Progenitor cell of endocrine pancreas (in vitro differentiated cells): ENCODE results near the gene BEST1. TPM values are rescaled to one million over a fixed set of nuclear protein-coding genes. Genes with fewer than 3 reads are reported as not detected.

Source experiments
- DNase-seq: peaks from one replicate; pipeline ENCODE4 v3.0.0; 2021; ENCODE audit warnings: low spot score; ENCODE audit not compliant: unreplicated experiment
- H3K27ac Mint-ChIP-seq: 2 replicates; pipeline ENCODE4 v1.8.0; 2021; ENCODE audit warnings: mild to moderate bottlenecking, moderate library complexity, mixed read lengths
- H3K27me3 Mint-ChIP-seq: 2 replicates; pipeline ENCODE4 v1.8.0; 2021; ENCODE audit warnings: mixed read lengths
- H3K36me3 Mint-ChIP-seq: 2 replicates; pipeline ENCODE4 v1.8.0; 2022; ENCODE audit warnings: mixed read lengths; ENCODE audit not compliant: insufficient read depth
- H3K4me1 Mint-ChIP-seq: 2 replicates; pipeline ENCODE4 v1.8.0; 2021; ENCODE audit warnings: low read depth, mixed read lengths
- H3K4me3 Mint-ChIP-seq: 2 replicates; pipeline ENCODE4 v1.8.0; 2021; ENCODE audit warnings: low read depth, mild to moderate bottlenecking, moderate library complexity, mixed read lengths
- H3K9me3 Mint-ChIP-seq: 2 replicates; pipeline ENCODE4 v1.8.0; 2021; ENCODE audit warnings: low read depth, mixed read lengths
- total RNA-seq: library from RNA; stranded (reverse); gene quantifications from 2 replicates; pipeline ENCODE4 v1.2.1, GENCODE V29; 2021
- TF ChIP-seq, protein P1 (sequence below): fragments of 200-600 bp; sonication (generic); IDR thresholded peaks from one replicate; pipeline ENCODE4 v1.5.0; 2021; ENCODE audit warnings: antibody characterized with exemption, mild to moderate bottlenecking; ENCODE audit not compliant: unreplicated experiment

Gene BEST1
- total RNA-seq, 1 donor from 2014 or later = 0.34 TPM

DNA sequence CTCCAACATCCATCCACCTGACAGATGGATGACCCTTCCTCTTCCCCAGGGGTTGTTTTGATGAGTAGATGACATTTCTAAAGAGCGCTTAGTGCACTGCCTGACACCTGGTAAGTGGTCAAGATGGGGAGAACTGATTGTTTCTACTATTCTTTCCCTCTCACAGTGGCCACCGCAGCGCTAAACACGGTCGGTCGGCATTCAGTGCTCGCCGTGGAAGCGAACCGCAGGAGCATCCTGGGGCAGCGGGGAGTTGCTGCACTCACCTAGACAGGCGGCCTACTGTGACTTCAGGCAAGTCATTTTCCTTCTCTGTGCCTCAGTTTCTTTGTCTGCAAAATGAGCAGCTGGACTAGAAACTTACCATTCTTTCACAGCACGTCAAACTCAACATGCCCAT is 5.0 kb upstream of the BEST1 start:
- Mint-ChIP-seq H3K27me3 (peaks cover 3% of the 10 kb centered on the region), H3K9me3 (no peaks in the 10 kb centered on the region), H3K27ac (no peak overlapping the region), H3K4me3 (no peak overlapping the region), H3K36me3 (no peaks in the 10 kb centered on the region), H3K4me1 (no peaks in the 10 kb centered on the region)
- no peak for DNase-seq
- TF ChIP-seq, protein P1, sequence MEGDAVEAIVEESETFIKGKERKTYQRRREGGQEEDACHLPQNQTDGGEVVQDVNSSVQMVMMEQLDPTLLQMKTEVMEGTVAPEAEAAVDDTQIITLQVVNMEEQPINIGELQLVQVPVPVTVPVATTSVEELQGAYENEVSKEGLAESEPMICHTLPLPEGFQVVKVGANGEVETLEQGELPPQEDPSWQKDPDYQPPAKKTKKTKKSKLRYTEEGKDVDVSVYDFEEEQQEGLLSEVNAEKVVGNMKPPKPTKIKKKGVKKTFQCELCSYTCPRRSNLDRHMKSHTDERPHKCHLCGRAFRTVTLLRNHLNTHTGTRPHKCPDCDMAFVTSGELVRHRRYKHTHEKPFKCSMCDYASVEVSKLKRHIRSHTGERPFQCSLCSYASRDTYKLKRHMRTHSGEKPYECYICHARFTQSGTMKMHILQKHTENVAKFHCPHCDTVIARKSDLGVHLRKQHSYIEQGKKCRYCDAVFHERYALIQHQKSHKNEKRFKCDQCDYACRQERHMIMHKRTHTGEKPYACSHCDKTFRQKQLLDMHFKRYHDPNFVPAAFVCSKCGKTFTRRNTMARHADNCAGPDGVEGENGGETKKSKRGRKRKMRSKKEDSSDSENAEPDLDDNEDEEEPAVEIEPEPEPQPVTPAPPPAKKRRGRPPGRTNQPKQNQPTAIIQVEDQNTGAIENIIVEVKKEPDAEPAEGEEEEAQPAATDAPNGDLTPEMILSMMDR = no peak

- Mint-ChIP-seq H3K4me3 (no peak overlapping the region), H3K27me3 (peaks cover 3% of the 10 kb centered on the region), H3K9me3 (no peaks in the 10 kb centered on the region), H3K4me1 (no peaks in the 10 kb centered on the region), H3K27ac (no peak overlapping the region), H3K36me3 (no peaks in the 10 kb centered on the region)
- TF ChIP-seq, protein P1 = no peak
- DNase-seq = no peak
Measured at GRCh38 chr11:61946894-61947293, 3.3 kb upstream of the BEST1 start.

DNA sequence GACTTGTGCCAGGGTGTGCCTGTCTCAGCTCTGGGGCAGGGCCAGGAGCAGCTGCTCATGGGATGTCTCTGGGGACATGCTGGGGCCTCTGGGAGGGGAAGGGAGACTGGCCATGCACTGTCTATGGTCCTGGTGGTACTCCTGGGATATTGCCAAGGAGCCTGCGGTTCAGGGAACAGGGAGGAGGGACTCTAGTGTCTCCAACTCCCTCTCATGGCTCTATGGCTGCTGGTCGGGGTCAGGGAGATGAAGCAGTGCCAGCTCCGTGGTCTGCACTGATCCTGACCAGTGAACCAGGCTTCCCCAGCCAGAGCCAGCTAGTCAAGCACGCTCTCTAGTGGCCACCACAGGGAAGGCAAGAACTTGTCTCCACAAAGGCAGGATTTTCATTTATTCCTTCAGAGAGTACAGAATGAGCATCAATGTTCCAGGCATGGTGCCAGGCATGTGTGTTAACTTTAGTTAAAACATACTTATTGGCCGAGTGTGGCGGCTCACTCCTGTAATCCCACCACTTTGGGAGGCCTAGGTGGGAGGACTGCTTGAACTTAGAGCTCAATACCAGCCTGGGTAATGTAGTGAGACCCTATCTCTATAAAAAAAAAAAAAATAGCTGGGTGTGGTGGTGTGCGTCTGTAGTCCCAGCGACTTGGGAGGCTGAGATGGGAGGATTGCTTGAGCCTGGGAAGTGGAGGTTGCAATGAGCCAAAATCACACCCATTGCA is 2.5 kb upstream of the BEST1 start:
- no peak overlapping the region for H3K27ac Mint-ChIP-seq
- peak; percentile 69 for DNase-seq
- H3K4me3 Mint-ChIP-seq = no peak overlapping the region
- TF ChIP-seq, protein P1 = peak; percentile 92
- H3K4me1 Mint-ChIP-seq = no peaks in the 10 kb centered on the region
- no peaks in the 10 kb centered on the region for H3K36me3 Mint-ChIP-seq
- H3K9me3 Mint-ChIP-seq = no peaks in the 10 kb centered on the region
- peaks cover 3% of the 10 kb centered on the region for H3K27me3 Mint-ChIP-seq

GRCh38 chr11:61948505-61948904 is 1.6 kb upstream of the BEST1 start:
- TF ChIP-seq, protein P1 = no peak
- Mint-ChIP-seq H3K36me3 (no peaks in the 10 kb centered on the region), H3K4me1 (no peaks in the 10 kb centered on the region), H3K27ac (no peak overlapping the region), H3K9me3 (no peaks in the 10 kb centered on the region), H3K27me3 (peaks cover 3% of the 10 kb centered on the region), H3K4me3 (no peak overlapping the region)
- DNase-seq = no peak

DNA sequence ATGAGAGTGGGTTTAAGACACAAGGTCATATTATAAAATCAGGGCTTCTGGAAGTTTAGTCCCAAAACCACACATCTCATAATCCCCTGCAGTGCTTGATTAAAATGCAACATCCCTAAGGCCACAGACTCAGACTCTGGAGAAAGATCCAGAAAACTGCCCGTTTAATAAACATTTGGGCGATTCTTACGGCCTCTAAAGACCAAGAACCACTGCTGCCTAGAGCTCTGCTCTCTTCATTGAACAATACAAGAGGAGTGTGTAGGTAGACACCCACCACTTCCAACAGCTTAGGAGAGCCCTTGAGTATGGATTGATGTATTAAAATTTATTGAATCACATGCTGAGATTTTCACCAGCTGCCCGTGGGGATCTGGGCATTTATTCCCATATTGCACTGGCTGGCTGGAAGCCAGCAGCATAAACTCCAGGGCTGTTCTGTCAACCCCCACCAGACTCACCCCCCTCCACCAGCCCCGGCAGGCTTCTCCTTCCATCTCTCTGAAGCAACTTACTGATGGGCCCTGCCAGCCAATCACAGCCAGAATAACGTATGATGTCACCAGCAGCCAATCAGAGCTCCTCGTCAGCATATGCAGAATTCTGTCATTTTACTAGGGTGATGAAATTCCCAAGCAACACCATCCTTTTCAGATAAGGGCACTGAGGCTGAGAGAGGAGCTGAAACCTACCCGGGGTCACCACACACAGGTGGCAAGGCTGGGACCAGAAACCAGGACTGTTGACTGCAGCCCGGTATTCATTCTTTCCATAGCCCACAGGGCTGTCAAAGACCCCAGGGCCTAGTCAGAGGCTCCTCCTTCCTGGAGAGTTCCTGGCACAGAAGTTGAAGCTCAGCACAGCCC is 749 bp upstream of the BEST1 start:
- Mint-ChIP-seq H3K4me1 (no peaks in the 10 kb centered on the region), H3K4me3 (no peak overlapping the region), H3K27ac (peak overlapping the region; percentile 35), H3K27me3 (peaks cover 12% of the 10 kb centered on the region), H3K36me3 (no peaks in the 10 kb centered on the region), H3K9me3 (no peaks in the 10 kb centered on the region)
- TF ChIP-seq, protein P1 = no peak
- DNase-seq = no peak
